Omental fat pad (tissue), 4 donors: ENCODE data around the gene ACSS1. TPM values are rescaled to one million over a fixed set of nuclear protein-coding genes. Genes with fewer than 3 reads are reported as not detected.

Source experiments
- ATAC-seq: fragments of 150-250 bp; one replicate; pipeline ENCODE4 v1.9.1; 2016; ENCODE audit warnings: mild to moderate bottlenecking, moderate library complexity; ENCODE audit not compliant: low FRiP score
- DNase-seq: peaks from one replicate; pipeline ENCODE4 v3.0.0-alpha.2; 2019; ENCODE audit warnings: low spot score
- total RNA-seq, 4 donors: library from RNA; depleted of rRNA; stranded (reverse); fragments of >200 nt; gene quantifications; one replicate each; pipeline ENCODE4 v1.1.0, GENCODE V29; 2016
- TF ChIP-seq, protein P1 (sequence below), 3 donors: fragments of 450-650 bp; IDR thresholded peaks; one replicate each; pipeline ENCODE4 v1.5.1; 2016 to 2017; ENCODE audit warnings: antibody characterized with exemption in 3 of 3, mild to moderate bottlenecking in 3 of 3, moderate library complexity in 2 of 3

The ACSS1 gene
- total RNA-seq, 4 donors from 2014 or later, result 15.9 to 45.4 (median 19.0) TPM

DNA sequence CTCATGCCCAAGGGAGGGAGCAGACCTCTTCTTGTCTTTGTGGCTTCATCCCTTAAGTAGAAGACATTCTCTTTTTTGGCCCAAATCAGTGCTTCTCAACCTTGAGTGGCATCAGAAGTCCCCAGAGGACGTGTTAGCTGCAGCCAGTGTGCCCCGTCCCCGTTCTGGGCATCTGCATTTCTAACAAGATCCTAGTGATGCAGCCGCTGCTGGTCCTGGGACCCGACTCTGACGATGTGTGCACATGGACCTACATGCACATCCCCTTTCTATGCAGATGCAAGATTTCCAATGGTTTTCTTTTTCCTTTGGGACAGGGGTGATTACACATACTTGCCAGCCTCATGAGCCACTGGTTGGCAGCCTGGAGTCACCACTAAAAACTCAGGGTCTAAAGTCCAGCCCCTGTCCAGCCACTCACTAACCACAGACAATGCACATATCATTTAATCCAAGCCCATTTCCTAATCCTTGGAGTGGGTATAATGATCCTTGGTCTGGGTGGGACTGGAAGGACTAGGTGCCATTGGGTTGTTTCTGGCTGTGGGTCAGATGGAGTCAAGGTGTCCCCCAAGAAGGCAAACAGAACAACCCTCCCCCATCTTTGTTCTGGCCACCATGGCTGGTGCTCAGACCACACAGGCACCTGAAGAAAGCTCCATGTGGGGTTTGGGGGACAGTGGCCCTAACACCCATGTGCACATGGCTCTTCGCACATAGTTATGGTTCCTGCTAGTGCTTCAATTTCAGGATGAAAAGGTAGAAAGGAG is 6.4 kb downstream of the ACSS1 start:
- no peak for DNase-seq
- no peak for ATAC-seq
- TF ChIP-seq, protein P1, sequence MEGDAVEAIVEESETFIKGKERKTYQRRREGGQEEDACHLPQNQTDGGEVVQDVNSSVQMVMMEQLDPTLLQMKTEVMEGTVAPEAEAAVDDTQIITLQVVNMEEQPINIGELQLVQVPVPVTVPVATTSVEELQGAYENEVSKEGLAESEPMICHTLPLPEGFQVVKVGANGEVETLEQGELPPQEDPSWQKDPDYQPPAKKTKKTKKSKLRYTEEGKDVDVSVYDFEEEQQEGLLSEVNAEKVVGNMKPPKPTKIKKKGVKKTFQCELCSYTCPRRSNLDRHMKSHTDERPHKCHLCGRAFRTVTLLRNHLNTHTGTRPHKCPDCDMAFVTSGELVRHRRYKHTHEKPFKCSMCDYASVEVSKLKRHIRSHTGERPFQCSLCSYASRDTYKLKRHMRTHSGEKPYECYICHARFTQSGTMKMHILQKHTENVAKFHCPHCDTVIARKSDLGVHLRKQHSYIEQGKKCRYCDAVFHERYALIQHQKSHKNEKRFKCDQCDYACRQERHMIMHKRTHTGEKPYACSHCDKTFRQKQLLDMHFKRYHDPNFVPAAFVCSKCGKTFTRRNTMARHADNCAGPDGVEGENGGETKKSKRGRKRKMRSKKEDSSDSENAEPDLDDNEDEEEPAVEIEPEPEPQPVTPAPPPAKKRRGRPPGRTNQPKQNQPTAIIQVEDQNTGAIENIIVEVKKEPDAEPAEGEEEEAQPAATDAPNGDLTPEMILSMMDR (IDR thresholded peaks at IDR 0.05), result no peak

DNA sequence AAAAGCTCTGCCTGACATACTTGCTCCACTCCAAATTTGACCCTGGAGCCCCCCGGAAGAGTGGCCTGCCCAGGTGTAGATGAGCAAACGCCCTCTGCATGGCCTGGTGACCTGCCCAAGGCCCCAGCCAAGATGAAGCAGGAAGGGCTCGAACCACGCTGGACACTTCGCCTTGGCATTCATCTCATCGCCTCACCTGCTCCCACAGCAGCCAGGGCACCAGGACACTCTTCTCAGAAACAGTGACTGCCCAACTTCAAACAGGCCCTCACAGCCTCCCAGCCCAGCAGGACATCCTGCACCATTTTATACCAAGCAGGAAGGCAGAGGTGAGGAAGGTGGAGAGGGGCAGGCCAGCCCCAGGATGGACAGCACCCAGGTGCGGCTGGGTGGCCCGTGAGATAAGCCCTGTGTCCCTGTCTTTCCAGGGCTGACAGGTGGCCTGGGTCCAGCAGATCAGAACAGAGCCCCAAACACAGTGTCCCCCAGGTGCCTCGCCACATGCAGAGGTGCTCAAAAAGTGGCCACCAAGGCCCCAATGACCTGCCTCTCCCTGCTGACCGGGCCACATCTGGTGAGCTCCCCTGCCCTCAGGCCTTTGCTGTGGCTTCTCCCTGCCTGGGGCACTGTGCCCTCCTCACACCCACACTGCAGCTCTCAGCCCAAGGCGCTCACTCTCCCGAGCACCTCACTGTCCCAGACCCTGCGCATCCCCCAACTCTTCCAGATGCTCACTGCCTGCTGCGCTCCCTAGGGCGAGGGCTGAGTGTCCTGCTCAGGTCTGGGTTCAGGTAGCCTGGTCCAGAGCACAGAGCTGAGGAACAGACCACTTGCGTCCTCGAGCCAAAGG is 7.2 kb downstream of the ACSS1 start:
- ATAC-seq, result no peak
- DNase-seq, result no peak
- TF ChIP-seq, protein P1 (IDR thresholded peaks at IDR 0.05), result no peak

DNA sequence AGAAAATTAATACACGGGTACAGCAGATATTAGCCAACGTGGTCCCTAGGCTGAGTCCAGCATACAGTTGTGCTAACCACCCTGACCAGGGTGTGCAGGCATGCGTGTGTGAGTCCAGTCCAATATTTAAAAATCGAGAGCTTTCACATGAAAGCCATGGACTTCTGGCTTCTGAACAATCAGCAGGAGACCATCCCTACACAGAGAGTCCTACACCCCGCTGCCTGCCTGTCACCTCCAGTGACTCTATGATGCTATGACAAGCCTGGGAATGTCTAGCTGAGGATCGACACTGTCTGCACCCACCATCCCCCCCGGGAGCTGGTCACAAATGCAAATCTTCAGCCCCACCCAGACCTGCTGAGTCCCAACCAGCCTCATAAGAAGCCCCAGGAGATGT is 7.9 kb downstream of the ACSS1 start:
- ATAC-seq, result no peak
- TF ChIP-seq, protein P1 (IDR thresholded peaks at IDR 0.05), result no peak
- DNase-seq, result no peak

DNA sequence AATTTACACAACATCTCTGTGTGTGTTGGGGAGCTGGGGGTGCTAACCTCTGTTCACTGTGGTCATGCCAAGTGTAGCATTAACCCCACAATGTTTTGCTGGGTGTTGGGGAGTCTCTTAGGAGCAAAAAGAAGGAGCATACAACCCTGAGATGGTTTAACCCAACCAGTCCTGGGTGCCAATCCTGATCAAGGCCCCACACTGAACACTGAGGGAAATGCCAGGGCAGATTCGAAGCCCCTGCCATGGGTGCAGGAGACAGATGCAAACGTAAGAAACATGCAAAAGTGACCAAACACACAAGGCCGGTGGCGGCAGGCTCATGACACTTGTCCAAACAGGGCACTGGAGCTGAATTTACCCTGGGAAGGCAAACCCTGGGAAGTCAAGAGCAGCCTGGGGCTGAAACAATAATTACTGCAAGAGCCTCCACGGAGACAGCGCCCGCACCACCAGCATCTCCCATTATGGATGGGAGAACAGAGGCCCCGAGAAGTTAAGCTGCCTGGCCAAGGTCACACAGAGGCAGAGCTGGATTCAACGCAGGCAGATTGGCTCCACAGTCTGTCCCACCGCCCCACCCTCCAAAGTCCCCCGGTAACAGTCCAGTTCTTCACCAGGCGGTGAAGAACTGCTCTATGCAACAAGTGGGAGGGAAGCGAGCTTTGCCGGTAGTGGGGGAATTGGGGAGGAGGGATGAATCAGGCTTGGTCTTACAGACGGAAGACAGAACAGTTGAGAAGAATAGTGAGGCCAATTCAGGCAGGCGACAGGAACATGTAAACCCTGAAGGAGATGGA is 8.5 kb downstream of the ACSS1 start:
- no peak for ATAC-seq
- TF ChIP-seq, protein P1 (IDR thresholded peaks at IDR 0.05), result no peak
- DNase-seq, result no peak

DNA sequence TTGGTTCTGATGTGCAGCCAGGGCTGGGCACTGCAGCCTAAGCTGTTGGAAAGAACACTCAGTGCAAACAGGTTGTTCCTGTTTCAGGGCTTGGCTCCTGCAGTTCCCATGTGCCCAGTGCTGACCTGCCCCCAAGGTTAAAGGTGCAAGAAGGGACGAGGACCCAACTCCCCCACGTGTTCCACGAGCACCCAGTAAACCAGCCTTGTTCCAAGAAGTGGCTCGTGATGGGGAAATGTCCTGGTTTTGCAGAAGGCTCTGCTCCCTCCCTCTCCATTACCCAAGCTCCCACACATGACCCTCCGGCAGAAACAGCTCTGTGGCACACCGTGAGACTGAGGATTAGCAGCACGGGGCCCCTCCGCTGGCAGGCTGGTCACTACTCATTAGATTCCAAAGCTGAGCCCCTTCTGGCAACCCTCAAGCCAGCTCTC is 9.4 kb downstream of the ACSS1 start:
- TF ChIP-seq, protein P1 (IDR thresholded peaks at IDR 0.05), result no peak
- ATAC-seq (no peak), DNase-seq (no peak)

DNA sequence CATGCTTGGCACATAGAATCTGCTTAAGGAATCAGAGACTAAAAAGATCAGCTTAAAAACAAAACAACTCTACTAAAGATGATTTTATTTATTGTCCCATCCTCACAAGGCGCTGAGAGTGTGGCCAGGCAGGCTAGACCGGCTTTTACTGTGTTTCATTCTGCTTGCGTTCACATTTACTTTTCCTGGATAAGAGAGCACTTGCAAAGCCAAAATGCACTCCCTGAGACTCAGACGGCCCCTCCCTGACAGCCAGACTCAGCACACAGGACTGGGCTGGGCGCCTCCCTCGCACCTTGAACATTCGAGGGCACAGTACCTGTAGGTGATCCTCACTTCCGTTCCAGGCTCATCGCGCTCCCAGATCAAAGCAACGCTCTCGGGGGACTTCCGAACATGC is 10.2 kb downstream of the ACSS1 start:
- ATAC-seq (no peak), DNase-seq (no peak)
- TF ChIP-seq, protein P1 (IDR thresholded peaks at IDR 0.05), result no peak
